ENCODE data around the gene LPP. TPM values are rescaled to one million over a fixed set of nuclear protein-coding genes. Genes with fewer than 3 reads are reported as not detected.

The LPP gene
- total RNA-seq, 1 experiment from 2014 or later = 54.0 TPM

DNA sequence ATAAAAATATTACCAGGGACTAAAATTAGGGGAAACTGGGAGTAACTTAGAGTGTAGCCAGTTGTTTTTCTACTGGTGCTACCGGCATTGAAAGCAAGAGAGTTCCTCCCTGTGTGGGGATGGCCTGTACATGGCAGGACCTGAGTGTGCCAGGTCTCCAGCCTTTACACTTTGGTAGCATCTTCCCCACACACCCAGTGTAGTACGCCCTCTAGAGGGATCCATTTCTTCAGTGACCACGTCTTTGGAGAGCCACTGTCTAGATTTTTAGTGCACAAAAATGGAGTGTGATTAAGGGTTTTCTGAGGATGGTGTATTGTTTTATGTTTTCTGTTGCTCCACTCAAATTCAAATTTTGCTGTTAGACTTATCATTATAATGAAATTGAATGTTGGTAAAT, 510.8 kb downstream of the LPP start:
- POLR2A ChIA-PET = no interaction called here
- H3K36me3 ChIP-seq (ENCODE audit: control insufficient read depth in 1 of 2, insufficient read depth in 2 of 2, low read length in 2 of 2) = no peaks in the 10 kb centered on the region
- CTCF ChIA-PET = interaction anchor here (1.2 kb wide), 1 partner anchor 924 kb away, joined by 4 read pairs; no protein-coding TSS in a partner anchor
- RAD21 ChIA-PET (ENCODE audit: low non-redundant PET in 1 of 2, low total read pairs in 2 of 2, uncharacterized antibody in 2 of 2, unreplicated experiment in 2 of 2) = no interaction called here
- H3K4me1 ChIP-seq (ENCODE audit: control insufficient read depth in 1 of 2, insufficient read depth in 2 of 2, low read length in 2 of 2) = no peaks in the 10 kb centered on the region
- H3K27ac ChIP-seq (ENCODE audit: low read depth, low read length) = no peak overlapping the region
- no peaks in the 10 kb centered on the region for H3K9me3 ChIP-seq (ENCODE audit: control insufficient read depth in 1 of 2, insufficient read depth in 1 of 2, low read depth in 1 of 2, low read length in 2 of 2)
- DNase-seq (ENCODE audit: low read depth, low spot score) = peak; percentile 31
- H2AFZ ChIP-seq (ENCODE audit: low read depth, low read length, poor library complexity, severe bottlenecking) = no peak overlapping the region
- no TSS peak for BruUV-seq (replicated peaks)
- TF ChIP-seq TCF7L2 (IDR thresholded peaks at IDR 0.05; ENCODE audit: borderline replicate concordance, extremely low read depth, insufficient read depth, insufficient read length) (no peak), MAX (IDR thresholded peaks at IDR 0.05) (no peak), RAD21 (IDR thresholded peaks at IDR 0.05; ENCODE audit: low read depth) (peak; percentile 72), CTCF (IDR thresholded peaks at IDR 0.05 in 2 of 3, conservative IDR thresholded peaks at IDR 0.05 in 1 of 3; ENCODE audit: borderline replicate concordance in 1 of 3, insufficient read depth in 1 of 3, low read depth in 2 of 3, low read length in 2 of 3) (peak; percentile 39 to 60 (median 59); a peak in 5 of 6 replicates), SP1 (IDR thresholded peaks at IDR 0.05; ENCODE audit: low read depth) (no peak), ZNF274 (IDR thresholded peaks at IDR 0.05; ENCODE audit: low read depth, low read length) (no peak), ATF3 (IDR thresholded peaks at IDR 0.05) (no peak), EZH2phosphoT487 (IDR thresholded peaks at IDR 0.05; ENCODE audit: borderline replicate concordance) (no peak), FOSL1 (IDR thresholded peaks at IDR 0.05; ENCODE audit: low read depth) (no peak), ZFX (IDR thresholded peaks at IDR 0.05) (no peak), JUND (IDR thresholded peaks at IDR 0.05) (no peak), POLR2AphosphoS5 (IDR thresholded peaks at IDR 0.05; ENCODE audit: low read depth, low read length) (no peak), CEBPB (IDR thresholded peaks at IDR 0.05; ENCODE audit: low read depth) (no peak), SRF (IDR thresholded peaks at IDR 0.05; ENCODE audit: low read depth) (no peak)
- TF ChIP-seq, protein P1, sequence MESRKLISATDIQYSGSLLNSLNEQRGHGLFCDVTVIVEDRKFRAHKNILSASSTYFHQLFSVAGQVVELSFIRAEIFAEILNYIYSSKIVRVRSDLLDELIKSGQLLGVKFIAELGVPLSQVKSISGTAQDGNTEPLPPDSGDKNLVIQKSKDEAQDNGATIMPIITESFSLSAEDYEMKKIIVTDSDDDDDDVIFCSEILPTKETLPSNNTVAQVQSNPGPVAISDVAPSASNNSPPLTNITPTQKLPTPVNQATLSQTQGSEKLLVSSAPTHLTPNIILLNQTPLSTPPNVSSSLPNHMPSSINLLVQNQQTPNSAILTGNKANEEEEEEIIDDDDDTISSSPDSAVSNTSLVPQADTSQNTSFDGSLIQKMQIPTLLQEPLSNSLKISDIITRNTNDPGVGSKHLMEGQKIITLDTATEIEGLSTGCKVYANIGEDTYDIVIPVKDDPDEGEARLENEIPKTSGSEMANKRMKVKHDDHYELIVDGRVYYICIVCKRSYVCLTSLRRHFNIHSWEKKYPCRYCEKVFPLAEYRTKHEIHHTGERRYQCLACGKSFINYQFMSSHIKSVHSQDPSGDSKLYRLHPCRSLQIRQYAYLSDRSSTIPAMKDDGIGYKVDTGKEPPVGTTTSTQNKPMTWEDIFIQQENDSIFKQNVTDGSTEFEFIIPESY (IDR thresholded peaks at IDR 0.05; ENCODE audit: extremely low read depth, insufficient replicate concordance, low read length) = no peak
- TF ChIP-seq, protein P2, sequence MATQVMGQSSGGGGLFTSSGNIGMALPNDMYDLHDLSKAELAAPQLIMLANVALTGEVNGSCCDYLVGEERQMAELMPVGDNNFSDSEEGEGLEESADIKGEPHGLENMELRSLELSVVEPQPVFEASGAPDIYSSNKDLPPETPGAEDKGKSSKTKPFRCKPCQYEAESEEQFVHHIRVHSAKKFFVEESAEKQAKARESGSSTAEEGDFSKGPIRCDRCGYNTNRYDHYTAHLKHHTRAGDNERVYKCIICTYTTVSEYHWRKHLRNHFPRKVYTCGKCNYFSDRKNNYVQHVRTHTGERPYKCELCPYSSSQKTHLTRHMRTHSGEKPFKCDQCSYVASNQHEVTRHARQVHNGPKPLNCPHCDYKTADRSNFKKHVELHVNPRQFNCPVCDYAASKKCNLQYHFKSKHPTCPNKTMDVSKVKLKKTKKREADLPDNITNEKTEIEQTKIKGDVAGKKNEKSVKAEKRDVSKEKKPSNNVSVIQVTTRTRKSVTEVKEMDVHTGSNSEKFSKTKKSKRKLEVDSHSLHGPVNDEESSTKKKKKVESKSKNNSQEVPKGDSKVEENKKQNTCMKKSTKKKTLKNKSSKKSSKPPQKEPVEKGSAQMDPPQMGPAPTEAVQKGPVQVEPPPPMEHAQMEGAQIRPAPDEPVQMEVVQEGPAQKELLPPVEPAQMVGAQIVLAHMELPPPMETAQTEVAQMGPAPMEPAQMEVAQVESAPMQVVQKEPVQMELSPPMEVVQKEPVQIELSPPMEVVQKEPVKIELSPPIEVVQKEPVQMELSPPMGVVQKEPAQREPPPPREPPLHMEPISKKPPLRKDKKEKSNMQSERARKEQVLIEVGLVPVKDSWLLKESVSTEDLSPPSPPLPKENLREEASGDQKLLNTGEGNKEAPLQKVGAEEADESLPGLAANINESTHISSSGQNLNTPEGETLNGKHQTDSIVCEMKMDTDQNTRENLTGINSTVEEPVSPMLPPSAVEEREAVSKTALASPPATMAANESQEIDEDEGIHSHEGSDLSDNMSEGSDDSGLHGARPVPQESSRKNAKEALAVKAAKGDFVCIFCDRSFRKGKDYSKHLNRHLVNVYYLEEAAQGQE (IDR thresholded peaks at IDR 0.05; ENCODE audit: low read depth) = no peak
- peak; percentile 91 for ATAC-seq
- no peak overlapping the region for H3K9ac ChIP-seq (ENCODE audit: low read length)
- H3K79me2 ChIP-seq (ENCODE audit: insufficient read depth, low read length) = no peaks in the 10 kb centered on the region
- intact Hi-C loops (cut with micrococcal nuclease) = loop anchor here (2.0 kb wide), 1 partner anchor 922 kb away; no protein-coding TSS in a partner anchor
- no peaks in the 10 kb centered on the region for H3K9me2 ChIP-seq (ENCODE audit: insufficient read depth)
- no peaks in the 10 kb centered on the region for H4K20me1 ChIP-seq (ENCODE audit: insufficient read depth)
- H3K4me3 ChIP-seq (replicated peaks in 1 of 2; ENCODE audit: low read depth in 1 of 2, low read length in 2 of 2) = no peak overlapping the region
- no peaks in the 10 kb centered on the region for H3K27me3 ChIP-seq (ENCODE audit: insufficient read depth, low read length)
- H3K4me2 ChIP-seq (ENCODE audit: low read length) = no peak overlapping the region
